SK-N-SH (cell line): ENCODE measurements around the gene PERM1. TPM values are rescaled to one million over a fixed set of nuclear protein-coding genes. Genes with fewer than 3 reads are reported as not detected.

ENCODE experiments used
- CTCF ChIA-PET: fragments of 300-600, 350-600 bp; formaldehyde crosslinking; extraction: SDS; loops from one replicate; lab custom pipeline; 2021; lab: Yijun Ruan, JAX
- POLR2A ChIA-PET: fragments of 350-600 bp; sonication (Branson Sonifier 250); formaldehyde crosslinking; extraction: SDS; loops from one replicate; lab custom pipeline; 2020; ENCODE audit warnings: antibody characterized with exemption, inconsistent platforms; lab: Yijun Ruan, JAX
- DNase-seq: peaks from one replicate; pipeline ENCODE4 v3.0.0; 2012
- H2AFZ ChIP-seq: fragments of 200-600 bp; sonication (generic); 2 replicates; pipeline ENCODE4 v1.8.1; 2016; ENCODE audit warnings: antibody characterized with exemption, mild to moderate bottlenecking, low read depth
- H3F3A ChIP-seq: fragments of 200-600 bp; sonication (generic); replicated peaks from 2 replicates; pipeline ENCODE3; 2016; ENCODE audit warnings: antibody characterized with exemption, mild to moderate bottlenecking; ENCODE audit not compliant: insufficient read depth
- H3K27ac ChIP-seq, 2 experiments: fragments of 200-500 bp in 1 of 2; fragments of 200-600 bp in 1 of 2; sonication (Bioruptor generic) in 1 of 2; sonication (generic), shearing (Covaris generic) in 1 of 2; 2 replicates each; pipeline versions ENCODE4 v1.5.1 to v1.6.1; 2014 to 2016; ENCODE audit warnings: low read depth in 2 of 2, inconsistent platforms in 1 of 2, low read length in 1 of 2, mild to moderate bottlenecking in 1 of 2, mixed read lengths in 1 of 2
- H3K27me3 ChIP-seq: fragments of 200-600 bp; sonication (generic), shearing (Covaris generic); 2 replicates; pipeline ENCODE4 v1.6.1; 2016; ENCODE audit warnings: mixed run types; ENCODE audit not compliant: insufficient read depth
- H3K36me3 ChIP-seq, 2 experiments: fragments of 200-500 bp in 1 of 2; fragments of 200-600 bp in 1 of 2; sonication (Bioruptor generic) in 1 of 2; sonication (generic) in 1 of 2; replicated peaks in 1 of 2; 2 replicates each; pipeline versions ENCODE3 to v1.5.1; 2014 to 2016; ENCODE audit warnings: low read length in 1 of 2, mild to moderate bottlenecking in 1 of 2; ENCODE audit not compliant: insufficient read depth in 2 of 2, control insufficient read depth in 1 of 2
- H3K4me1 ChIP-seq, 2 experiments: fragments of 200-500 bp in 1 of 2; fragments of 200-600 bp in 1 of 2; sonication (Bioruptor generic) in 1 of 2; sonication (generic), shearing (Covaris generic) in 1 of 2; 2 replicates each; pipeline versions ENCODE4 v1.5.1 to v1.6.1; 2014 to 2016; ENCODE audit warnings: low read depth in 1 of 2, low read length in 1 of 2, mixed run types in 1 of 2; ENCODE audit not compliant: insufficient read depth in 2 of 2, control insufficient read depth in 1 of 2
- H3K4me2 ChIP-seq: fragments of 200-600 bp; sonication (generic), shearing (Covaris generic); 2 replicates; pipeline ENCODE4 v1.6.1; 2017; ENCODE audit warnings: mixed run types
- H3K4me3 ChIP-seq, 2 experiments: fragments of 200-500 bp in 1 of 2; fragments of 200-600 bp in 1 of 2; sonication (Bioruptor generic) in 1 of 2; sonication (generic), shearing (Covaris generic) in 1 of 2; 2 replicates each; pipeline versions ENCODE4 v1.5.1 to v1.8.1; 2014 to 2016; ENCODE audit warnings: low read depth in 2 of 2, inconsistent platforms in 1 of 2, low read length in 1 of 2, mild to moderate bottlenecking in 1 of 2, mixed read lengths in 1 of 2, moderate library complexity in 1 of 2
- H3K79me2 ChIP-seq: fragments of 200-600 bp; sonication (generic); 2 replicates; pipeline ENCODE4 v1.8.1; 2017; ENCODE audit warnings: mild to moderate bottlenecking; ENCODE audit not compliant: insufficient read depth
- H3K9ac ChIP-seq: fragments of 200-600 bp; sonication (generic); 2 replicates; pipeline ENCODE4 v1.6.1; 2017; ENCODE audit warnings: mixed run types
- H3K9me2 ChIP-seq: fragments of 200-600 bp; sonication (generic); 2 replicates; pipeline ENCODE4 v1.6.1; 2017; ENCODE audit warnings: mixed run types
- H3K9me3 ChIP-seq: fragments of 200-600 bp; sonication (generic); 2 replicates; pipeline ENCODE4 v1.6.1; 2017; ENCODE audit warnings: mixed run types, mild to moderate bottlenecking, moderate library complexity
- H4K20me1 ChIP-seq: fragments of 200-600 bp; sonication (generic); 2 replicates; pipeline ENCODE4 v1.6.1; 2017; ENCODE audit warnings: mild to moderate bottlenecking, mixed run types; ENCODE audit not compliant: insufficient read depth
- CHD2 ChIP-seq: fragments of 150-350 bp; IDR thresholded peaks from 2 replicates; pipeline ENCODE4 v1.6.1; 2018; ENCODE audit warnings: low read length; ENCODE audit not compliant: partially characterized antibody
- CTCF ChIP-seq: fragments of 200-600 bp; sonication (generic); IDR thresholded peaks from 2 replicates; pipeline ENCODE4 v1.6.1; 2017; ENCODE audit warnings: antibody characterized with exemption, mild to moderate bottlenecking, moderate library complexity
- ELF1 ChIP-seq: IDR thresholded peaks from 2 replicates; pipeline ENCODE4 v1.4.0; 2012
- EZH2phosphoT487 ChIP-seq: fragments of 200-600 bp; sonication (generic); IDR thresholded peaks from 2 replicates; pipeline ENCODE4 v1.6.1; 2017; ENCODE audit warnings: low read depth, mixed run types, mild to moderate bottlenecking, antibody characterized with exemption, moderate library complexity, borderline replicate concordance
- FOXM1 ChIP-seq: IDR thresholded peaks from 2 replicates; pipeline ENCODE4 v1.4.0; 2012; ENCODE audit warnings: low read depth, mild to moderate bottlenecking
- GABPA ChIP-seq: IDR thresholded peaks from 2 replicates; pipeline ENCODE4 v1.4.0; 2012; ENCODE audit warnings: low read depth, mild to moderate bottlenecking
- GATA2 ChIP-seq: sonication (generic); formaldehyde crosslinking; IDR thresholded peaks from 2 replicates; pipeline ENCODE4 v1.5.0; 2020; ENCODE audit warnings: mild to moderate bottlenecking, missing genetic modification reagents
- IRF3 ChIP-seq: fragments of 150-350 bp; IDR thresholded peaks from 2 replicates; pipeline ENCODE4 v1.6.1; 2016; ENCODE audit warnings: mild to moderate bottlenecking, low read depth, low read length
- JUND ChIP-seq: IDR thresholded peaks from 2 replicates; pipeline ENCODE4 v1.4.0; 2012
- MAX ChIP-seq: IDR thresholded peaks from 2 replicates; pipeline ENCODE4 v1.4.0; 2012; ENCODE audit warnings: low read depth
- MXI1 ChIP-seq: IDR thresholded peaks from 2 replicates; pipeline ENCODE4 v1.6.1; 2012; ENCODE audit warnings: mild to moderate bottlenecking, low read depth, low read length, improper control_type of control experiment
- RCOR1 ChIP-seq: fragments of 150-350 bp; IDR thresholded peaks from 2 replicates; pipeline ENCODE4 v1.6.1; 2017; ENCODE audit warnings: antibody characterized with exemption, low read length
- REST ChIP-seq: IDR thresholded peaks from 2 replicates; pipeline ENCODE4 v1.6.1; 2012; ENCODE audit warnings: mild to moderate bottlenecking, low read depth, low read length, moderate library complexity
- RFX5 ChIP-seq: IDR thresholded peaks from 2 replicates; pipeline ENCODE4 v1.6.1; 2012; ENCODE audit warnings: mild to moderate bottlenecking, improper control_type of control experiment, low read length
- RXRA ChIP-seq: IDR thresholded peaks from 2 replicates; pipeline ENCODE4 v1.4.0; 2012; ENCODE audit warnings: low read depth, mild to moderate bottlenecking, borderline replicate concordance
- SIN3A ChIP-seq: IDR thresholded peaks from 2 replicates; pipeline ENCODE4 v1.6.1; 2012; ENCODE audit warnings: low read depth, mild to moderate bottlenecking, low read length, moderate library complexity, borderline replicate concordance
- SMC3 ChIP-seq: IDR thresholded peaks from 2 replicates; pipeline ENCODE4 v1.6.1; 2012; ENCODE audit warnings: low read depth, low read length, improper control_type of control experiment
- TEAD4 ChIP-seq: IDR thresholded peaks from 2 replicates; pipeline ENCODE4 v1.4.0; 2012; ENCODE audit warnings: mild to moderate bottlenecking, borderline replicate concordance; ENCODE audit not compliant: insufficient read depth
- USF2 ChIP-seq: fragments of 150-350 bp; IDR thresholded peaks from 2 replicates; pipeline ENCODE4 v1.6.1; 2017; ENCODE audit warnings: antibody characterized with exemption, low read length, low read depth, borderline replicate concordance
- YY1 ChIP-seq: IDR thresholded peaks from 2 replicates; pipeline ENCODE4 v1.4.0; 2012; ENCODE audit warnings: low read depth, mild to moderate bottlenecking
- WGBS: methylation state at CpG from one replicate; pipeline ENCODE4 v1.1.6; 2017; ENCODE audit warnings: low lambda C conversion rate; 5-methylcytosine and 5-hydroxymethylcytosine counted together
- polyA plus RNA-seq, 3 experiments: library from polyadenylated mRNA; depleted of rRNA; stranded (reverse); fragments of >200 nt; gene quantifications; 2 replicates each; pipeline ENCODE4 v1.2.3, GENCODE V29; 2012

Gene PERM1
- polyA plus RNA-seq, 1 of the 3 experiments (the other 2 are of a cell fraction) = 0.25 TPM

- no peak overlapping the region for H3K27ac ChIP-seq
- POLR2A ChIA-PET = no interaction called here
- peaks cover 0 to 5% of the 10 kb centered on the region in 2 experiments; a peak in 1 of 4 replicates for H3K4me1 ChIP-seq
- no peaks in the 10 kb centered on the region for H3K9me2 ChIP-seq
- H3K4me2 ChIP-seq = no peak overlapping the region
- no peaks in the 10 kb centered on the region for H3F3A ChIP-seq
- WGBS = 60% methylated on average over 2 of the region's 7 CpGs
- H3K27me3 ChIP-seq = no peaks in the 10 kb centered on the region
- TF ChIP-seq RFX5 = no peak
- TF ChIP-seq EZH2phosphoT487 = no peak
- TF ChIP-seq USF2 = no peak
- no peak for TF ChIP-seq RCOR1
- no peak for TF ChIP-seq GABPA
- no peak for TF ChIP-seq FOXM1
- TF ChIP-seq TEAD4 = no peak
- TF ChIP-seq IRF3 = no peak
- TF ChIP-seq ELF1 = no peak
- TF ChIP-seq, all 33 proteins: peak for 0
- H3K9me3 ChIP-seq = no peaks in the 10 kb centered on the region
- H3K9ac ChIP-seq = no peak overlapping the region
- H3K4me3 ChIP-seq = no peak overlapping the region
- CTCF ChIA-PET = interaction anchor here (1.2 to 1.5 kb wide), 3 partner anchors 14 to 47 kb away, joined by 3 to 12 read pairs (median 4); no protein-coding TSS in a partner anchor
- DNase-seq = no peak
- H2AFZ ChIP-seq = no peak overlapping the region
- H3K36me3 ChIP-seq = peaks cover 0 to 93% of the 10 kb centered on the region in 2 experiments
- peaks cover 6% of the 10 kb centered on the region for H3K79me2 ChIP-seq
- H4K20me1 ChIP-seq = 0 out of 2 replicates have a peak, but pooled peaks cover 11% of the 10 kb centered on the region
Observed at GRCh38 chr1:952603-953002, 29.3 kb downstream of the PERM1 start.

GRCh38 chr1:952201-952600, 29.7 kb downstream of the PERM1 start:
- CTCF ChIA-PET = interaction anchor here (0.5 to 1.5 kb wide), 9 partner anchors 10 to 57 kb away, joined by 3 to 12 read pairs (median 3); no protein-coding TSS in a partner anchor
- 82% methylated on average over 2 of the region's 15 CpGs for WGBS
- Histone ChIP-seq H3K9ac (no peak overlapping the region), H3K27me3 (no peaks in the 10 kb centered on the region), H3K4me2 (no peak overlapping the region), H4K20me1 (0 out of 2 replicates have a peak, but pooled peaks cover 11% of the 10 kb centered on the region), H3K9me2 (no peaks in the 10 kb centered on the region), H3K27ac (no peak overlapping the region), H2AFZ (no peak overlapping the region), H3K4me3 (no peak overlapping the region), H3K4me1 (peaks cover 0 to under 1% of the 10 kb centered on the region in 2 experiments; a peak in 1 of 4 replicates), H3K36me3 (peaks cover 0 to 97% of the 10 kb centered on the region in 2 experiments), H3K79me2 (peaks cover 2% of the 10 kb centered on the region; the same call in 1 of the 2 replicates), H3F3A (no peaks in the 10 kb centered on the region), H3K9me3 (no peaks in the 10 kb centered on the region)
- POLR2A ChIA-PET = no interaction called here
- no peak for DNase-seq
- no peak for TF ChIP-seq MXI1
- TF ChIP-seq SMC3 = no peak
- TF ChIP-seq CTCF = no peak
- TF ChIP-seq MAX = no peak
- no peak for TF ChIP-seq JUND
- TF ChIP-seq CHD2 = no peak
- no peak for TF ChIP-seq RFX5
- TF ChIP-seq REST = no peak
- no peak for TF ChIP-seq YY1
- no peak for TF ChIP-seq RXRA
- TF ChIP-seq GATA2 = no peak
- no peak for TF ChIP-seq SIN3A
- TF ChIP-seq TEAD4 = no peak
